ENCODE data around the gene SMAD6.

The SMAD6 gene

GRCh38 chr15:66758844-66759243 is 56.8 kb downstream of the SMAD6 start:
- DNase-seq (ENCODE audit: low spot score), result no peak

- no peak for DNase-seq (ENCODE audit: low spot score)
Measured at GRCh38 chr15:66760097-66760967, 58.3 kb downstream of the SMAD6 start.

- no peak for DNase-seq (ENCODE audit: low spot score)
Measured at GRCh38 chr15:66760968-66761725, 59.1 kb downstream of the SMAD6 start.

GRCh38 chr15:66761726-66762595 is 59.9 kb downstream of the SMAD6 start:
- no peak for DNase-seq (ENCODE audit: low spot score)

- no peak for DNase-seq (ENCODE audit: low spot score)
Measured at GRCh38 chr15:66763186-66764071, 61.4 kb downstream of the SMAD6 start.

- DNase-seq (ENCODE audit: low spot score), result no peak
Measured at GRCh38 chr15:66764072-66764786, 62.2 kb downstream of the SMAD6 start.

GRCh38 chr15:66765478-66766281 is 63.6 kb downstream of the SMAD6 start:
- no peak for DNase-seq (ENCODE audit: low spot score)

- no peak for DNase-seq (ENCODE audit: low spot score)
Measured at GRCh38 chr15:66766282-66767230, 64.5 kb downstream of the SMAD6 start.

GRCh38 chr15:66767240-66767659 is 65.2 kb downstream of the SMAD6 start:
- no peak for DNase-seq (ENCODE audit: low spot score)

- no peak for DNase-seq (ENCODE audit: low spot score)
Measured at GRCh38 chr15:66768987-66769386, 67.0 kb downstream of the SMAD6 start.

- DNase-seq (ENCODE audit: low spot score), result no peak
Measured at GRCh38 chr15:66770518-66771350, 68.7 kb downstream of the SMAD6 start.

GRCh38 chr15:66771351-66771650 is 69.3 kb downstream of the SMAD6 start:
- no peak for DNase-seq (ENCODE audit: low spot score)

- DNase-seq (ENCODE audit: low spot score), result no peak
Measured at GRCh38 chr15:66772604-66773128, 70.6 kb downstream of the SMAD6 start.

- DNase-seq (ENCODE audit: low spot score), result no peak
Measured at GRCh38 chr15:66773129-66773873, 71.3 kb downstream of the SMAD6 start.

GRCh38 chr15:66774001-66774814 is 72.2 kb downstream of the SMAD6 start:
- DNase-seq (ENCODE audit: low spot score), result peak; percentile 74
